H1 (cell line): ENCODE measurements around the gene UNC119. TPM values are rescaled to one million over a fixed set of nuclear protein-coding genes. Genes with fewer than 3 reads are reported as not detected.

ENCODE experiments used
- BACH1 ChIP-seq: IDR thresholded peaks from 2 replicates; pipeline ENCODE4 v1.6.1; 2012; ENCODE audit warnings: low read length, improper control_type of control experiment
- CBX8 ChIP-seq: fragments of 300-800, 300-1000 bp; sonication (generic); IDR thresholded peaks from 2 replicates; pipeline ENCODE4 v1.7.1; 2016; ENCODE audit warnings: low read depth, low read length, borderline replicate concordance
- HDAC2 ChIP-seq, 2 experiments: fragments of 300-600 bp in 1 of 2; sonication (generic) in 1 of 2; IDR thresholded peaks; 2 replicates each; pipeline ENCODE4 v1.6.1; 2011 to 2012; ENCODE audit warnings: low read depth in 2 of 2, low read length in 2 of 2, mild to moderate bottlenecking in 2 of 2, moderate library complexity in 2 of 2, borderline replicate concordance in 1 of 2, inconsistent platforms in 1 of 2
- JUN ChIP-seq: IDR thresholded peaks from 2 replicates; pipeline ENCODE4 v1.6.1; 2011; ENCODE audit warnings: low read depth, mild to moderate bottlenecking, improper control_type of control experiment, low read length
- POLR2AphosphoS5 ChIP-seq: IDR thresholded peaks from 2 replicates; pipeline ENCODE4 v1.6.1; 2011; ENCODE audit warnings: low read depth, low read length
- RNF2 ChIP-seq: fragments of 200-900, 300-1000 bp; sonication (generic); IDR thresholded peaks from 2 replicates; pipeline ENCODE4 v1.7.1; 2016; ENCODE audit warnings: borderline replicate concordance, low read depth, mild to moderate bottlenecking, antibody characterized with exemption, low read length; ENCODE audit not compliant: poor library complexity, severe bottlenecking; ENCODE audit errors: missing control alignments
- RXRA ChIP-seq: IDR thresholded peaks from 2 replicates; pipeline ENCODE4 v1.6.1; 2011; ENCODE audit warnings: low read depth, mild to moderate bottlenecking, low read length, moderate library complexity; ENCODE audit not compliant: insufficient read depth
- YY1 ChIP-seq: IDR thresholded peaks from 2 replicates; pipeline ENCODE4 v1.6.1; 2011; ENCODE audit warnings: low read depth, mild to moderate bottlenecking, low read length
- polyA plus RNA-seq, 7 experiments: library from polyadenylated mRNA; depleted of rRNA in 3 of 7; stranded (reverse) in 5 of 7; unstranded in 2 of 7; fragments of >200 nt in 5 of 7; fragments of 200-250 nt in 2 of 7; gene quantifications; 1 replicate in 5 of 7; 2 replicates in 1 of 7; 4 replicates in 1 of 7; pipeline versions ENCODE4 v1.2.1 to v1.2.3, GENCODE V29; 2011 to 2013; ENCODE audit warnings: missing spikeins in 2 of 7, mixed read lengths in 2 of 7
- total RNA-seq: library from RNA; stranded (reverse); fragmentation: NEBNext Ultra II Directional; extraction: Animal tissue kit (Norgen Biotek cat#: 25700); gene quantifications from 2 replicates; pipeline ENCODE4 v1.2.1, GENCODE V29; 2021
- TF ChIP-seq, protein P1 (sequence below): fragments of 300-600 bp; sonication (generic); IDR thresholded peaks from 2 replicates; pipeline ENCODE4 v1.7.1; 2012; ENCODE audit warnings: low read length, moderate library complexity, mild to moderate bottlenecking, inconsistent platforms; ENCODE audit not compliant: insufficient replicate concordance

Gene UNC119
- total and polyA plus RNA-seq, 2 of the 8 experiments (the other 6 are each of a cell fraction or from before 2014, with no cell fraction given): 43.5 to 94.4 TPM

DNA sequence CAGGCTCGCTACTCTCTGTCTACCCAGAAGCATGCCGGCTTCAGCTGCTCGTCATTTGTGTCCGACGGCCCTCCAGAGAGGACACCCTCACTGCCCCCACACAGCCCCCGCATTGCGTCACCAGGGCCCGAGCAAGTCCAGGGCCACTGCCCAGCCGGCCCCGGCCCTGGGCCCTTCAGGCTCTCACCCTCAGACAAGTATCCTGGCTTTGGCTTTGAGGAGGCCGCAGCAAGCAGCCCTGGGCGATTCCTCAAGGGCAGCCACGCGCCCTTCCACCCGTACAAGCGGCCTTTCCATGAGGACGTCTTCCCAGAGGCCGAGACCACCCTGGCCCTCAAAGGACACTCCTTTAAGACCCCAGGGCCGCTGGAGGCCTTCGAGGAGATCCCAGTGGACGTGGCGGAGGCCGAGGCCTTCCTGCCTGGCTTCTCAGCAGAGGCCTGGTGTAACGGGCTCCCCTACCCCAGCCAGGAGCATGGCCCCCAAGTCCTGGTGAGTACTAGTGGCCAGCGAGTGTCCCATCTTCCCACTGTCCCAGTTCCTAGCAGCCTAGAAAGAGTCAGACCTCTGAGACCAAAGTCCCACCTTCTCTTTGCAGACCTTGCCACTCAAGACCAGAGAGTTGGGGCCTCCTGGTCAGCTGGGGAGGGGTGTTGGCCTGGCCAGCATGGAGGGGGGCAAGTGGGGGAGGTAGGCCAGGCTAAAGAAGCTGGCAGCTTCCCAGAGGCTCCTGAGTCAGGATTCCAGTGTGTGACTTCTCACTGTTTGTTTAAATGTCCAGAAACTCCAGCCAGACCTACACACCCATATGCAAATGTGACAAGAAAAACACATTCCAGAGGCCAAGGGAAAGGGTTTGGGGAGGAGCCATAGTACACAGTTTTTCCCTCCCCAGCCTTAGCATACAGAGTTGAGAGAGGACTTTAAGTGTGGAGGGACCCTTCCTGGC is 27.7 kb downstream of the UNC119 start (continued):
- TF ChIP-seq, protein P1, sequence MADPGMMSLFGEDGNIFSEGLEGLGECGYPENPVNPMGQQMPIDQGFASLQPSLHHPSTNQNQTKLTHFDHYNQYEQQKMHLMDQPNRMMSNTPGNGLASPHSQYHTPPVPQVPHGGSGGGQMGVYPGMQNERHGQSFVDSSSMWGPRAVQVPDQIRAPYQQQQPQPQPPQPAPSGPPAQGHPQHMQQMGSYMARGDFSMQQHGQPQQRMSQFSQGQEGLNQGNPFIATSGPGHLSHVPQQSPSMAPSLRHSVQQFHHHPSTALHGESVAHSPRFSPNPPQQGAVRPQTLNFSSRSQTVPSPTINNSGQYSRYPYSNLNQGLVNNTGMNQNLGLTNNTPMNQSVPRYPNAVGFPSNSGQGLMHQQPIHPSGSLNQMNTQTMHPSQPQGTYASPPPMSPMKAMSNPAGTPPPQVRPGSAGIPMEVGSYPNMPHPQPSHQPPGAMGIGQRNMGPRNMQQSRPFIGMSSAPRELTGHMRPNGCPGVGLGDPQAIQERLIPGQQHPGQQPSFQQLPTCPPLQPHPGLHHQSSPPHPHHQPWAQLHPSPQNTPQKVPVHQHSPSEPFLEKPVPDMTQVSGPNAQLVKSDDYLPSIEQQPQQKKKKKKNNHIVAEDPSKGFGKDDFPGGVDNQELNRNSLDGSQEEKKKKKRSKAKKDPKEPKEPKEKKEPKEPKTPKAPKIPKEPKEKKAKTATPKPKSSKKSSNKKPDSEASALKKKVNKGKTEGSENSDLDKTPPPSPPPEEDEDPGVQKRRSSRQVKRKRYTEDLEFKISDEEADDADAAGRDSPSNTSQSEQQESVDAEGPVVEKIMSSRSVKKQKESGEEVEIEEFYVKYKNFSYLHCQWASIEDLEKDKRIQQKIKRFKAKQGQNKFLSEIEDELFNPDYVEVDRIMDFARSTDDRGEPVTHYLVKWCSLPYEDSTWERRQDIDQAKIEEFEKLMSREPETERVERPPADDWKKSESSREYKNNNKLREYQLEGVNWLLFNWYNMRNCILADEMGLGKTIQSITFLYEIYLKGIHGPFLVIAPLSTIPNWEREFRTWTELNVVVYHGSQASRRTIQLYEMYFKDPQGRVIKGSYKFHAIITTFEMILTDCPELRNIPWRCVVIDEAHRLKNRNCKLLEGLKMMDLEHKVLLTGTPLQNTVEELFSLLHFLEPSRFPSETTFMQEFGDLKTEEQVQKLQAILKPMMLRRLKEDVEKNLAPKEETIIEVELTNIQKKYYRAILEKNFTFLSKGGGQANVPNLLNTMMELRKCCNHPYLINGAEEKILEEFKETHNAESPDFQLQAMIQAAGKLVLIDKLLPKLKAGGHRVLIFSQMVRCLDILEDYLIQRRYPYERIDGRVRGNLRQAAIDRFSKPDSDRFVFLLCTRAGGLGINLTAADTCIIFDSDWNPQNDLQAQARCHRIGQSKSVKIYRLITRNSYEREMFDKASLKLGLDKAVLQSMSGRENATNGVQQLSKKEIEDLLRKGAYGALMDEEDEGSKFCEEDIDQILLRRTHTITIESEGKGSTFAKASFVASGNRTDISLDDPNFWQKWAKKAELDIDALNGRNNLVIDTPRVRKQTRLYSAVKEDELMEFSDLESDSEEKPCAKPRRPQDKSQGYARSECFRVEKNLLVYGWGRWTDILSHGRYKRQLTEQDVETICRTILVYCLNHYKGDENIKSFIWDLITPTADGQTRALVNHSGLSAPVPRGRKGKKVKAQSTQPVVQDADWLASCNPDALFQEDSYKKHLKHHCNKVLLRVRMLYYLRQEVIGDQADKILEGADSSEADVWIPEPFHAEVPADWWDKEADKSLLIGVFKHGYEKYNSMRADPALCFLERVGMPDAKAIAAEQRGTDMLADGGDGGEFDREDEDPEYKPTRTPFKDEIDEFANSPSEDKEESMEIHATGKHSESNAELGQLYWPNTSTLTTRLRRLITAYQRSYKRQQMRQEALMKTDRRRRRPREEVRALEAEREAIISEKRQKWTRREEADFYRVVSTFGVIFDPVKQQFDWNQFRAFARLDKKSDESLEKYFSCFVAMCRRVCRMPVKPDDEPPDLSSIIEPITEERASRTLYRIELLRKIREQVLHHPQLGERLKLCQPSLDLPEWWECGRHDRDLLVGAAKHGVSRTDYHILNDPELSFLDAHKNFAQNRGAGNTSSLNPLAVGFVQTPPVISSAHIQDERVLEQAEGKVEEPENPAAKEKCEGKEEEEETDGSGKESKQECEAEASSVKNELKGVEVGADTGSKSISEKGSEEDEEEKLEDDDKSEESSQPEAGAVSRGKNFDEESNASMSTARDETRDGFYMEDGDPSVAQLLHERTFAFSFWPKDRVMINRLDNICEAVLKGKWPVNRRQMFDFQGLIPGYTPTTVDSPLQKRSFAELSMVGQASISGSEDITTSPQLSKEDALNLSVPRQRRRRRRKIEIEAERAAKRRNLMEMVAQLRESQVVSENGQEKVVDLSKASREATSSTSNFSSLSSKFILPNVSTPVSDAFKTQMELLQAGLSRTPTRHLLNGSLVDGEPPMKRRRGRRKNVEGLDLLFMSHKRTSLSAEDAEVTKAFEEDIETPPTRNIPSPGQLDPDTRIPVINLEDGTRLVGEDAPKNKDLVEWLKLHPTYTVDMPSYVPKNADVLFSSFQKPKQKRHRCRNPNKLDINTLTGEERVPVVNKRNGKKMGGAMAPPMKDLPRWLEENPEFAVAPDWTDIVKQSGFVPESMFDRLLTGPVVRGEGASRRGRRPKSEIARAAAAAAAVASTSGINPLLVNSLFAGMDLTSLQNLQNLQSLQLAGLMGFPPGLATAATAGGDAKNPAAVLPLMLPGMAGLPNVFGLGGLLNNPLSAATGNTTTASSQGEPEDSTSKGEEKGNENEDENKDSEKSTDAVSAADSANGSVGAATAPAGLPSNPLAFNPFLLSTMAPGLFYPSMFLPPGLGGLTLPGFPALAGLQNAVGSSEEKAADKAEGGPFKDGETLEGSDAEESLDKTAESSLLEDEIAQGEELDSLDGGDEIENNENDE: no peak
- TF ChIP-seq CBX8 (no peak), JUN (no peak), RXRA (no peak), POLR2AphosphoS5 (no peak), BACH1 (no peak), YY1 (no peak), RNF2 (no peak), HDAC2 (IDR thresholded peaks at IDR 0.05; ENCODE audit: borderline replicate concordance in 1 of 2, low read depth in 2 of 2, low read length in 2 of 2) (no peak)
